NB4 (cell line): ENCODE measurements around the gene IL10RB.

Experiments
- CTCF ChIP-seq: IDR thresholded peaks from one replicate; pipeline ENCODE4 v1.5.1; 2012; ENCODE audit warnings: low read depth, low read length
- MYC ChIP-seq: IDR thresholded peaks from 2 replicates; pipeline ENCODE4 v1.6.1; 2011; ENCODE audit warnings: low read depth, low read length
- POLR2A ChIP-seq: IDR thresholded peaks from 2 replicates; pipeline ENCODE4 v1.6.1; 2011; ENCODE audit warnings: mild to moderate bottlenecking; ENCODE audit not compliant: insufficient read length; ENCODE audit errors: extremely low read depth

GRCh38 chr21:33281096-33281652 lies 15.0 kb downstream of the IL10RB start:
- TF ChIP-seq CTCF = no peak
- TF ChIP-seq POLR2A = no peak
- no peak for TF ChIP-seq MYC
